Neural progenitor cell (in vitro differentiated cells): Measurements from ENCODE around the gene HP.

Experiments
- CTCF ChIP-seq: fragments of 200-600 bp; sonication (generic); IDR thresholded peaks from 2 replicates; pipeline ENCODE4 v1.5.1; 2017; ENCODE audit warnings: antibody characterized with exemption, mild to moderate bottlenecking
- EZH2 ChIP-seq: fragments of 200-600 bp; sonication (generic); IDR thresholded peaks from 2 replicates; pipeline ENCODE4 v1.6.1; 2017; ENCODE audit warnings: antibody characterized with exemption, mild to moderate bottlenecking, moderate library complexity

GRCh38 chr16:72036098-72036497, 18.2 kb upstream of the HP start:
- no peak for TF ChIP-seq EZH2
- no peak for TF ChIP-seq CTCF
